ENCODE measurements around the gene SBNO2.
"Not testable (repeated sequence)": the region's sequence is repeated elsewhere in the genome, so short reads cannot be mapped to it uniquely, and the experiment has no call there.

The SBNO2 gene

DNA sequence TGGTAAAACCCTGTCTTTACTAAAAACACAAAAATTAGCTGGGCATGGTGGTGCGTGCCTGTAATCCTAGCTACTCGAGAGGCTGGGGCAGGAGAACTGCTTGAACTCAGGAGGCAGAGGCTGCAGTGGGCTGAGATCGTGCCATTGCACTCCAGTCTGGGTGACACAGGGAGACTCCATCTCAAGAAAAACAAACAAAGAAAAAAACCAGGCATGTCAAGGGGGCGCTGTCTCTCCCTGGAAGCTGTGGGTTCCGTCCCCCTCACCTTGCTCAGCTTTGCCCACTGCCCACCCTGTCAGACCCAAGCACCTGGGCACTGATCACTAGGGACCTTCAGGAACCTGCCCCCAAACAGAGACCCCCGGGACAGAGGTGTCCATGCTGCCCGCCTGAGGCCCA, 45.0 kb downstream of the SBNO2 start:
- H3K9me3 Mint-ChIP-seq, DNase-seq, H3K27me3 Mint-ChIP-seq: not testable (repeated sequence)
- Mint-ChIP-seq H3K27ac (peak overlapping the region; percentile 98), H3K4me3 (peak overlapping the region; percentile 12), H3K36me3 (ENCODE audit: low read depth) (peaks cover 71% of the 10 kb centered on the region), H3K4me1 (ENCODE audit: low read depth) (peaks cover 46% of the 10 kb centered on the region)

DNA sequence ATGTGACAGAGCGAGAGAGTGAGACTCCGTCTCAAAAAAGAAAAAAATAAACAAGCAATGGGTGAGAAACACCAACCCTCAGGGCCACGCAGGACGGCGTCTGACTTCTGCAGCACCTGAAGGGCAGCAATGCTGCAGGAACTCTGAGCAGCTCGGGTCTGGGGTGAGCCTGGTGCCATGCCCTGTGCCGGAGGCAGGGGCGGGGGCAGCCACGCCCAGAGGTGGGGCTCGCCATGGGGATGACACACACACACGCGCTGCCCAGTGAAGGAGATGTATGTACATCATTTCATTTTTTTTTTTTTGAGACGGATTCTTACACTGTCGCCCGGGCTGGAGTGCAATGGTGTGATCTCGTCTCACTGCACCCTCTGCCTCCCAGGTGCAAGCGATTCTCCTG, 46.0 kb downstream of the SBNO2 start:
- Mint-ChIP-seq H3K9me3 (no peaks in the 10 kb centered on the region), H3K27ac (peak overlapping the region; percentile 79), H3K4me3 (no peak overlapping the region), H3K36me3 (ENCODE audit: low read depth) (peaks cover 75% of the 10 kb centered on the region), H3K4me1 (ENCODE audit: low read depth) (peaks cover 39% of the 10 kb centered on the region), H3K27me3 (no peaks in the 10 kb centered on the region)
- DNase-seq = no peak

DNA sequence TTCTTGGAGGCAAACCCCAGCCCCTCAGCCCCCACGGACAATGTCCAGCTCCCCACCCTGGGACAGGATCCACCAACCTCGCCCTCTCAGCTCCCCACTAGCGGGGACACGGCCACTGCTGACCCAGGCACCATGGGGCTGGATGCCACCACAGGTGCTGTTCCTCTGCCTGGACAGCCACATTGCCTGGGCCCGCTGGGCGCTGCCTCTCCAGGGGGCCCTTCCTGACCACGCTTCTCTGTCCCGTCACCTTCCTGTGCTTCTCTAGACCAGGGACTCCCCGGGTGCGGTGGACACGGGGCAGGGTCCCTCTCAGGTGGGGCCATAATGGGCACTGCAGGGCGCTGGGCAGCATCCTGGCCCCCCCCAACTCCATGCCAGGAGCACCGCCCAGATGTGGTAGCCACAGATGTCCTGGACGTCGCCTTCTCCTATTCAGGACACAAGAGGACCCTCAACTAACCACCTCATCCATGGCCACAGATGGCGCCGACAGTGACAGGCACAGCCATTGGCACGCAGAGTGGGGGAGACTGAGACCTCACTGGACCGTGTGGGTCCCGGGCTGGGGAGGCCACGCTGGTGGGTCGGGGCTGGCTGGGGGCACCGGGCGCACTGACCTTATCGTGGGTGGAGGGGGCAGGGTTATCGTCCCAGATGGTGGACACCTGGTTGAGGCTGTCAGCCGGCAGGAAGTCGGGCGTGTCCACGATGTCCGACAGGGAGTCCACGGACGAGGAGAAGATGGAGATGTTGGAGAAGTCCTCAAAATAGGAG, 46.9 kb downstream of the SBNO2 start:
- Mint-ChIP-seq H3K9me3 (no peaks in the 10 kb centered on the region), H3K27ac (peak overlapping the region; percentile 79), H3K4me1 (ENCODE audit: low read depth) (peaks cover 34% of the 10 kb centered on the region), H3K36me3 (ENCODE audit: low read depth) (peaks cover 81% of the 10 kb centered on the region), H3K27me3 (no peaks in the 10 kb centered on the region), H3K4me3 (peak overlapping the region; percentile 10)
- no peak for DNase-seq

DNA sequence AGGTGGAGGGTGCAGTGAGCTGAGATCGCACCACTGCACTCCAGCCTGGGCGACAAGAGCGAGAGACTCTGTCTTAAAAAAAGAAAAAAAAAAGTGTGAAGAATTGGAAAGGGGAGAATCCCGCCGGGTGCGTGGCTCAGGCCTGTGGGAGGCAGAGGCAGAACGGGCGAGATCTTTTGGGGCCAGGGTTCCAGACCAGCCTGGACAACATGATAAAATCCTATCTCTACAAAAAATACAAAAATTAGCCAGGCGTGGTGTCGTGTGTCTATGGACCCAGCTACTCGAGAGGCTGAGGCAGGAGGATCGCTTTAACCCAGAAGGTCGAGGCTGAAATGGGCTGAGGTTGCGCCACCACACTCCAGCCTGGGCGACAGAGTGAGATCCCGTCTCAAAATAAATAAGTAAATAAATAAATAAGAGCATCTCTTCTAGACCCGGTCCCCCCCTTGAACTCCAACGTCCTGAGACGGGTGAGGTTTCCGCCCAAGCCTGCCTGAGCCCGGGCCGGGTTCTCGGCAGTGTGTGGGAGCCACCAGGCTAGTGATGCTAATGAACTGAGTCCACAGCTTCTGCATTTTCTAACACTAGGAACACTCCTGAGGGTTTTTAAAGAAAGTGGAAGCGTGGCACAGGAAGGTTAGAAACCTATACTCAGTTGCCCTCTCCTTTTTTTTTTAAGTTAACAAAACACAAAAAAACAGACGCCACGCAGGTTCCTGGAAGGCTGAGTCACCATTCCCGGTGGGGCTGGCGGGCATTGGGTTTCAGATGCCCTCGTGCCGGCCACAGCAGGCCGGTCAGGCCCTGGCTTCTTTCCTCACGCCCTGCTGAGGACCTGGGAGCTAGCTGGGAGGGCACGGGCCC, 48.2 kb downstream of the SBNO2 start:
- DNase-seq = no peak
- H3K27ac Mint-ChIP-seq = peak overlapping the region; percentile 73
- H3K4me1 Mint-ChIP-seq (ENCODE audit: low read depth) = peaks cover 34% of the 10 kb centered on the region
- no peaks in the 10 kb centered on the region for H3K27me3 Mint-ChIP-seq
- peaks cover 89% of the 10 kb centered on the region for H3K36me3 Mint-ChIP-seq (ENCODE audit: low read depth)
- H3K4me3 Mint-ChIP-seq = no peak overlapping the region
- no peaks in the 10 kb centered on the region for H3K9me3 Mint-ChIP-seq

DNA sequence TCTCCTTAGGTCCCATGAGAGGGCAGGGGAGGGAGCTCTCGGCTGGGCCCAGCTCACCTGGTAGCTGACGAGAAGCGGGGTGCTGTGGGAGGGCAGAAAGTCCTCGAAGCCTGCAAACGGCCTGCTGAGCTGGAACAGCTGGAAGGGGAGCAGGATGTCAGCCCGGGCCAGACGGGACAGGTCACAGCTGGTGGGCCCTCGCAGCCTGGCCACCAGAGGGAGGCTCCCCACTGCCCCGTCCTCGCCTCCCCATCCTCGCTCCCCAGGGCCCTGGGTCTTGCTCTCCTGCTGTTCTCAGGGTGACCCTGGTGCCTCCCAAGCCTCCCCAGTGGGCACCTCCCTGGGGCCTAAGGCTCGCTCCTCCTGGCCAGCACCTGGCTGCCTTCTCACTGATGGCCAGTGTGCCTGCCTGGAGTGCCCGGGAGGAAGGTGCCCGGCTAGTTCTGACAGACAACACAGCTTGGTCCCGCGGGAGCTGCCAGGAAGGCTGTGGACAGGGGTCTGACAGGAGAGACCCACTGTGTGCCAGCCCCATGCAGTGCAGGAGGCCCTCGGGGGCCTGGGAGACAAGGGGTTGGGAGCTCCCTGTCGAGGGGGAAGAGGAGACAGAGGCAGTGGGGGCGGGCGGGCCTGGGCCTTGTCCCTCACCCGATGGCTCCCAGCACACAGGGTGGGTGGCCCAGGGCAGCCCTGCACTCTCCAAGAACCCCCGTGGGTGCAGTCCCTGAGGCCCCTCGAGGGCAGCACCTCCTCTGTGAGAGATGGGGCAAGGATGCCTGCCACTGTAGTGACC, 50.0 kb downstream of the SBNO2 start:
- H3K4me1 Mint-ChIP-seq (ENCODE audit: low read depth) = peaks cover 19% of the 10 kb centered on the region
- H3K36me3 Mint-ChIP-seq (ENCODE audit: low read depth) = peaks cover 86% of the 10 kb centered on the region

DNA sequence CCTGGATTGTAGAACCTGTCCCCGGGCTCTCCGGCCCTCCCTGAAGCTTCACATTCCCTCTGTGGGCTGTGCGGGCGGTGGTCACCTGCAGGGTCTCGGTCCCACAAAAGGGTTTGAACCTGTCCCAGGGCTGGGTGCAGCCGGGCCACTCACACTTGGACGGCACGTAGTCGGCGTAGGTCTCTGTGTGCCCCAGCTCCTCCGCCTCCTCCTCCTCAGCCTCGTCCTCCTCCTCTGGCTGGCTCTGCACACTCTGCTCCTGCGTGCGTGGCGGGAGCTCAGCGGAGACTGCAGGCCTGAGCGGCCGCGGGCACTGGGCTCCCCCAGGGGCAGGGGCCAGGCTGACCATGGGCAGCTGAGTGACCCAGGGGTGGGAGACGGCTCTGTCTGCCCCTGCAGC, 50.7 kb downstream of the SBNO2 start:
- Mint-ChIP-seq H3K4me3 (no peak overlapping the region), H3K9me3 (no peaks in the 10 kb centered on the region), H3K36me3 (ENCODE audit: low read depth) (peaks cover 90% of the 10 kb centered on the region), H3K27ac (no peak overlapping the region), H3K27me3 (no peaks in the 10 kb centered on the region), H3K4me1 (ENCODE audit: low read depth) (peaks cover 17% of the 10 kb centered on the region)
- DNase-seq = no peak

More for the DNA sequence above, 50.0 kb downstream of the SBNO2 start:
- no peak for DNase-seq
- Mint-ChIP-seq H3K9me3 (no peaks in the 10 kb centered on the region), H3K27me3 (no peaks in the 10 kb centered on the region), H3K27ac (peak overlapping the region; percentile 11), H3K4me3 (no peak overlapping the region)

DNA sequence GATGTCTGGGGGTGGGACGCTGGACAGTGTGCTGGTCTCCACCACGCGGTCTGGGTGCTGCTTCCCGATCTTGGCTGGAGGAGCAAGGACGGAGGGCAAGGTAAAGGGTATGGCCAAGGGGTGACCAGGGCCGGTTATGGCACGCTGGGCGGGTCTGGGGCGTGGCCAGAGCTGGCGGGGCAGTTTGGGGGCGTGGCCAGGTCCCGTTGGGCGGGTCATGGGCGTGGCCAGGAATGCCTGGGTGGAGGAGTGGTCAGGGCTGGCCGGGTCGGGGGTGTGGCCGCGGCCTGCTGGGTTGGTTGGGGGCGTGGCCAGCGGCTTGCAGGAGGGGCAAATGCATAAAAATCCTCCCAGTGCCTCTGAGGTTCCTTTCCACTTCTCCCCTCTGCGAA, 51.1 kb downstream of the SBNO2 start:
- DNase-seq = peak; percentile 70
- H3K27me3 Mint-ChIP-seq = no peaks in the 10 kb centered on the region
- no peak overlapping the region for H3K4me3 Mint-ChIP-seq
- peak overlapping the region; percentile 78 for H3K27ac Mint-ChIP-seq
- H3K9me3 Mint-ChIP-seq = no peaks in the 10 kb centered on the region
- H3K36me3 Mint-ChIP-seq (ENCODE audit: low read depth) = peaks cover 91% of the 10 kb centered on the region
- H3K4me1 Mint-ChIP-seq (ENCODE audit: low read depth) = peaks cover 17% of the 10 kb centered on the region

DNA sequence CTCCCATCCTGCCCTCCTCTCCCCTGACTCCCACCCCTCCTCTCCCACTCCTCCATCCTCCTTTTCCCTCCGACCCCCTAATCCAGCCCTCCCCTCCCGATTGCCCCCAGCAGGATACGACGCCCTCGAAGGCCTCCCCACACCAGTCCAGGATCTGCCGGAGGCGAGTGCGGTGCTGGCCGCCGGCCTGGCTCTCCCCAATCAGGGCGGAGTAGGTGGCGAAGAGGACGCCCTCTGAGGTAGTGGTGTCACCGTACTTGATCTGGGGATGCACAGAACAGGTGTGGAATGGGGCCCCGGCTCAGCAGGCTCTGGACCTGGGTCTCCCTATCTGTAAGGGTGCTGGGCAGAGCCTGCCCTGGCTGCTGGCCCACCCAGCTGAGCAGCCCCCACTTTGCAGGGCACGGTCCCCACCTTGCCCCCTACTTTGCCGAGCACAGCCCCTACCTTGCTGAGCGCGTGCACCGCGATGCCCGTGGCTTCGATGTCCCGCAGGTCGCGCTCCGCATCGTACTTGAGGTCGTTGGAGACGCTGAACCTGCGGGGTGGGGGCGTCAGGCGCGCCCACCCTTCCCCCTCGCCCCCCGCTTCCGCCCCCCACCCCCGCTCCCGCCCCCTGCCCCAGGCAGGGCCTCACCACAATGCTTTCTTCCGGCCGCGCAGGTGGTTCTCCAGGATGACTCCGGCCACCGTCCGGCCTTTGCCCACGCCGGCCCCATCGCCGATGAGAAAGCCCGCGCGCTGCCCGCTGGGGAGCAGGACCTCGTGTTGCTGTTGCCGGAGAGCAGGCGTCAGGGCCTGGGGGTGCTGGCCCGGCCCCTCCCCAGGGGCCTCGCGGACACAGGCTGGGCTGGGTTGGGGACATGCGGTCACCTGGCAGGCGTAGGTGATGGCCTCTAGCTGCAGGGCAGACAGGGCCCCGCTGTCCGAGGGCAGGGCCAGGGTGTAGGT, 51.8 kb downstream of the SBNO2 start:
- Mint-ChIP-seq H3K27me3 (no peaks in the 10 kb centered on the region), H3K9me3 (no peaks in the 10 kb centered on the region), H3K36me3 (ENCODE audit: low read depth) (peaks cover 90% of the 10 kb centered on the region), H3K4me1 (ENCODE audit: low read depth) (peaks cover 13% of the 10 kb centered on the region), H3K27ac (peak overlapping the region; percentile 78), H3K4me3 (no peak overlapping the region)
- DNase-seq = no peak

DNA sequence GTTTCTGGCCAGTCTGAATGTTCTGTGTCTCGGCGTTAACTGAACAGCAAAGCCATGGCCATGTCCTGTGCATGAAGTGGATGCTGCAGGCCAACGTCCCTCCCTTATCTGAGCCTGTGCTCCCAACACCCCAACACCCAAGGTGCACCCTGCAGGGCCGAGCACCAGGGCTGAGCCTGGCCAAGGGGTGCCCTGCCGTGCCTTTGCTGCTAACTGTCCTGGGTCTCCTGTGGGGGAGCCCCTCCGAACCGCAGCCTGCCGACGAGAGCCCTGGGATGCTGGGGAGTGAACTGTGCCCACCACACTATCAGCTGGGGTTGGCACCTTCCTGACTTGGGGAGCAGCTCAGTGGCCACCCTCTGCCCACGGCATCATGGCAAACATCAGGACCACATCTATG, 52.7 kb downstream of the SBNO2 start:
- peaks cover 89% of the 10 kb centered on the region for H3K36me3 Mint-ChIP-seq (ENCODE audit: low read depth)
- no peaks in the 10 kb centered on the region for H3K9me3 Mint-ChIP-seq
- no peaks in the 10 kb centered on the region for H3K27me3 Mint-ChIP-seq

DNA sequence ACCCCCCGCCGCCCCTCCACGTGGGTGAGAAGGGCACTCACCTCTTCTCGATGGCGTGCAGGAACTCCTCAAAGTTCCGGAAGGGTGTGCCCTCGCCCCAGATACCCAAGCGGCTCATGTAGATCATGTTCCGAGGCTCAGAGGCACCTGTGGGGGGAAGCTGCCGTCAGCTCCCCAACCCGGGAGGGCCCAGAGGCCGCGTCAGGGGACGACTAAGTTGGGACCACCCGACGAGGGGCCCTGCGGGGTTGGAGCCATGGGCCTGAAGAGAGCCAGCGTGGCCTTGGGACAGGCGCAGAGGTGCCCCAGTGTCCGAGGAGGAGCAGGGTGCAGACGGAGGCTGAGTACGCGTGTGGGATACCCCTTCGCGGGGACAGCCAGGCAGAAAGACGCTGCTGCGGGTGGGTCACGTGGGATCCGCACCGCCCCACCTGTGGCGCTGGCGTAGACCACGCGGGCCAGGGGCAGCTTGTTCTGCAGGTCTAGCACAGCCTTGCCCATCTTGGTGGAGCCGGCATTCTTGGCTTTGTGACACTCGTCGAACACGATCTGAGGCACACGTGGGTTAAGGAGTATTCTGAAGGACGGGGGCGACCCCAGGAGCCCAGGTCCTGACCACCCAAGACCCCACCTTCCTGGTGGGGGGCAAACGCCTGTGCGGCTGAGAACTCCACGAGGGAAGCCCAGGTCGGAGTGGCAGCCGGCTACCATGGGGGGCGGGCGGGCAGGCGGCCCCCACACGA, 54.4 kb downstream of the SBNO2 start:
- Mint-ChIP-seq H3K36me3 (ENCODE audit: low read depth) (peaks cover 87% of the 10 kb centered on the region), H3K9me3 (no peaks in the 10 kb centered on the region), H3K4me1 (ENCODE audit: low read depth) (peaks cover 2% of the 10 kb centered on the region), H3K27me3 (no peaks in the 10 kb centered on the region), H3K27ac (no peak overlapping the region), H3K4me3 (no peak overlapping the region)
- no peak for DNase-seq

More for the DNA sequence above, 52.7 kb downstream of the SBNO2 start:
- no peak overlapping the region for H3K27ac Mint-ChIP-seq
- no peak overlapping the region for H3K4me3 Mint-ChIP-seq
- peaks cover 5% of the 10 kb centered on the region for H3K4me1 Mint-ChIP-seq (ENCODE audit: low read depth)
- DNase-seq = no peak

DNA sequence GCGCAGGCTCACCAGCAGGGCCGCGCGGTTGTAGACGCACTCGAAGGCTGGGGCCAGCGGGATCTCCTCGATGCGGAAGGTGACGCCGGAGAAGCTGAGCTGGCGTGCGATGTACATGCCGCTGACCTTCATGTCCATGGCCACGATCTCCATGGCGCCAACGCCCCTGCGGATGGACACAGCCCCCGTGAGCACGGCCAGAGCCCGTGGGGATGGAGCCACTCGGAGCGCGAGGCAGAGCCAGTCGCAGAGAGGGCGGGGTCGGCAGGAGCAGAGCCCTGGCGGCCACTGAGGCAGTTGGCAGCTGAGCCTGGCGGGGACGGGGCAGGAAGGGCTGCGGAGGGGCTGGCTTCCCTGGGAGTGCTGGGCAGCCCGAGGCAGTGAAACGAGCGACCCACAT, 55.1 kb downstream of the SBNO2 start:
- no peak for DNase-seq
- no peak overlapping the region for H3K4me3 Mint-ChIP-seq
- no peaks in the 10 kb centered on the region for H3K9me3 Mint-ChIP-seq
- H3K36me3 Mint-ChIP-seq (ENCODE audit: low read depth) = peaks cover 86% of the 10 kb centered on the region
- no peak overlapping the region for H3K27ac Mint-ChIP-seq
- H3K4me1 Mint-ChIP-seq (ENCODE audit: low read depth) = peaks cover 2% of the 10 kb centered on the region
- H3K27me3 Mint-ChIP-seq = no peaks in the 10 kb centered on the region

DNA sequence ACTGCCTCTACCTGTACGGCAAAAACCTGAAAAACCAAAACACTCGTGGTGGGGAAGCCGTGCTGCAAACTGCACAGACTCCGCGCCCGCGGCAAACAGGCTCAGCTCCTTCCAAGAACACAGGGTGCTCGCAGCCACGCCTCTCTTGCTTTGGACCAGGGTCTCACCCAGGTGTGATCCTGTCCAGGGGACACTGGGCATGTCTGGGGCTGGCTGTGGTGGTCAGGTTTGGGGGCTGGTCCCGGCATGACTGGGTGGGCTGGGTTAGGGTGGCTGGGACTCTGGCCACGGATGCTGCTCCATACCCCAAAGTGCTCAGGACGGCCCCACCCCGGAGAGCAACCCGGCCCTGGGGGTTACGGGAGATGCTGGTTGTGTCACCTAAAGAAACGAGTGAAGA, 56.4 kb downstream of the SBNO2 start:
- Mint-ChIP-seq H3K4me1 (ENCODE audit: low read depth) (no peaks in the 10 kb centered on the region), H3K27me3 (no peaks in the 10 kb centered on the region), H3K27ac (no peak overlapping the region), H3K36me3 (ENCODE audit: low read depth) (peaks cover 86% of the 10 kb centered on the region), H3K9me3 (no peaks in the 10 kb centered on the region), H3K4me3 (no peak overlapping the region)
- no peak for DNase-seq

Data from activated T-cell treated with anti-CD3 and anti-CD28 coated beads, Interleukin-2, amount 50 U/mL, for 24 hours (primary cell).